Right atrium auricular region (tissue), 2 donors: ENCODE results near the gene PRICKLE2. TPM values are rescaled to one million over a fixed set of nuclear protein-coding genes. Genes with fewer than 3 reads are reported as not detected.
A peak's percentile ranks its signal among the peaks of the same experiment; 100 is the strongest.

ENCODE experiments used
- DNase-seq: peaks from one replicate; pipeline ENCODE4 v3.0.0-alpha.2; 2019; ENCODE audit warnings: low spot score
- H3K27ac ChIP-seq, 2 donors: fragments of 200-600 bp; sonication (generic); 1 replicate in 1 of 2; 2 replicates in 1 of 2; pipeline ENCODE4 v1.5.1; 2016 to 2019
- H3K27me3 ChIP-seq, 2 donors: fragments of 200-600 bp; sonication (generic); one replicate each; pipeline versions ENCODE4 v1.5.1 to v1.6.0; 2017 to 2019
- H3K36me3 ChIP-seq: fragments of 200-600 bp; sonication (generic); one replicate; pipeline ENCODE4 v1.5.1; 2016
- H3K4me1 ChIP-seq, 2 donors: fragments of 200-600 bp; sonication (generic); one replicate each; pipeline versions ENCODE4 v1.5.1 to v1.6.0; 2017 to 2019
- H3K4me3 ChIP-seq, 2 donors: fragments of 200-600 bp; sonication (generic); 1 replicate in 1 of 2; 2 replicates in 1 of 2; pipeline ENCODE4 v1.5.1; 2017 to 2019; ENCODE audit warnings: mild to moderate bottlenecking in 1 of 2, moderate library complexity in 1 of 2
- H3K9me3 ChIP-seq, 2 donors: fragments of 200-600 bp; sonication (generic); one replicate each; pipeline ENCODE4 v1.5.1; 2019
- CTCF ChIP-seq, 2 donors: fragments of 200-600 bp; sonication (generic); IDR thresholded peaks; one replicate each; pipeline ENCODE4 v1.5.1; 2019; ENCODE audit warnings: antibody characterized with exemption in 2 of 2
- total RNA-seq, 2 donors: library from RNA; depleted of rRNA; stranded (reverse); fragments of >200 nt; gene quantifications; one replicate each; pipeline ENCODE4 v1.1.0, GENCODE V29; 2016

Gene PRICKLE2
- 10 to 100 TPM; 18.4 to 22.2 TPM for total RNA-seq

- TF ChIP-seq CTCF (IDR thresholded peaks at IDR 0.05): peak; percentile 18 to 50
- H3K4me1 ChIP-seq: peaks cover 0 to 72% of the 10 kb centered on the region in 2 donors
- peak; percentile 94 for DNase-seq
- H3K27me3 ChIP-seq: no peaks in the 10 kb centered on the region
- H3K4me3 ChIP-seq: peak within 1 kb of the TSS; percentile 17 to 43
- peak within 1 kb of the TSS; percentile 79 to 84 for H3K27ac ChIP-seq
- no peaks in the 10 kb centered on the region for H3K36me3 ChIP-seq
- no peaks in the 10 kb centered on the region for H3K9me3 ChIP-seq
Measured at GRCh38 chr3:64224826-64225610, at the start of gene PRICKLE2. Gene PRICKLE2, minus strand, starts transcription at chr3:64225466. Its CDS starts 26,539 bp downstream, at chr3:64198927.

GRCh38 chr3:64272842-64273241 lies 47.6 kb upstream of the PRICKLE2 start:
- Histone ChIP-seq H3K4me1 (peaks cover 0 to 8% of the 10 kb centered on the region in 2 donors), H3K27me3 (no peaks in the 10 kb centered on the region), H3K36me3 (no peaks in the 10 kb centered on the region), H3K4me3 (no peak overlapping the region), H3K27ac (no peak overlapping the region), H3K9me3 (no peaks in the 10 kb centered on the region)
- TF ChIP-seq CTCF (IDR thresholded peaks at IDR 0.05): no peak
- no peak for DNase-seq

- Histone ChIP-seq H3K9me3 (no peaks in the 10 kb centered on the region), H3K4me1 (peaks cover 0 to 8% of the 10 kb centered on the region in 2 donors), H3K27me3 (no peaks in the 10 kb centered on the region), H3K36me3 (no peaks in the 10 kb centered on the region), H3K27ac (no peak overlapping the region), H3K4me3 (no peak overlapping the region)
- no peak for DNase-seq
- no peak for TF ChIP-seq CTCF (IDR thresholded peaks at IDR 0.05)
Measured at GRCh38 chr3:64272271-64272670, 47.0 kb upstream of the PRICKLE2 start.

- Histone ChIP-seq H3K4me1 (peaks cover 0 to 14% of the 10 kb centered on the region in 2 donors), H3K27me3 (no peaks in the 10 kb centered on the region), H3K9me3 (no peaks in the 10 kb centered on the region), H3K4me3 (no peak overlapping the region), H3K27ac (no peak overlapping the region), H3K36me3 (no peaks in the 10 kb centered on the region)
- no peak for TF ChIP-seq CTCF (IDR thresholded peaks at IDR 0.05)
- no peak for DNase-seq
Measured at GRCh38 chr3:64271631-64272030, 46.4 kb upstream of the PRICKLE2 start.

- Histone ChIP-seq H3K27me3 (no peaks in the 10 kb centered on the region), H3K27ac (no peak overlapping the region), H3K36me3 (no peaks in the 10 kb centered on the region), H3K9me3 (no peaks in the 10 kb centered on the region), H3K4me3 (no peak overlapping the region), H3K4me1 (peaks cover 0 to 21% of the 10 kb centered on the region in 2 donors)
- TF ChIP-seq CTCF (IDR thresholded peaks at IDR 0.05): no peak
- DNase-seq: no peak
Measured at GRCh38 chr3:64270866-64271260, 45.6 kb upstream of the PRICKLE2 start.
